Natural killer cell (primary cell): ENCODE data around the gene FMN1. TPM values are rescaled to one million over a fixed set of nuclear protein-coding genes. Genes with fewer than 3 reads are reported as not detected.
"Not testable (repeated sequence)": the region's sequence is repeated elsewhere in the genome, so short reads cannot be mapped to it uniquely, and the experiment has no call there.

Experiments
- ATAC-seq, 3 donors: fragments of 150-1000 bp in 2 of 3; fragments of 200-7000 bp in 1 of 3; cut with Tn5 transposase; 1 replicate in 1 of 3; 2 replicates in 2 of 3; pipeline ENCODE4 v1.10.0; 2021; ENCODE audit warnings: mild to moderate bottlenecking in 2 of 3, moderate library complexity in 2 of 3
- DNase-seq, 2 donors: peaks; one replicate each; pipeline versions ENCODE4 v3.0.0 to v3.0.0-alpha.2; 2013 to 2021; ENCODE audit warnings: mixed read lengths in 1 of 2
- H3K27ac ChIP-seq: one replicate; pipeline ENCODE4 v1.5.1; 2013; ENCODE audit warnings: mild to moderate bottlenecking, low read length
- H3K27me3 ChIP-seq: one replicate; pipeline ENCODE4 v1.6.1; 2013; ENCODE audit warnings: low read length; ENCODE audit not compliant: control insufficient read depth, insufficient read depth
- H3K36me3 ChIP-seq: one replicate; pipeline ENCODE4 v1.6.1; 2013; ENCODE audit warnings: low read length; ENCODE audit not compliant: control insufficient read depth, insufficient read depth
- H3K4me1 ChIP-seq: one replicate; pipeline ENCODE4 v1.6.1; 2013; ENCODE audit warnings: low read length; ENCODE audit not compliant: control insufficient read depth, insufficient read depth
- H3K4me3 ChIP-seq: one replicate; pipeline ENCODE4 v1.5.1; 2013; ENCODE audit warnings: low read length
- H3K9me3 ChIP-seq: one replicate; pipeline ENCODE4 v1.6.1; 2013; ENCODE audit warnings: low read length; ENCODE audit not compliant: control insufficient read depth, insufficient read depth
- H3K27ac Mint-ChIP-seq, 2 donors: one replicate each; pipeline ENCODE4 v1.8.0; 2022; ENCODE audit warnings: mild to moderate bottlenecking in 2 of 2, mixed read lengths in 2 of 2, moderate library complexity in 1 of 2
- H3K27me3 Mint-ChIP-seq, 2 donors: one replicate each; pipeline ENCODE4 v1.8.0; 2022; ENCODE audit warnings: low read depth in 2 of 2, mixed read lengths in 2 of 2
- H3K36me3 Mint-ChIP-seq: one replicate; pipeline ENCODE4 v1.8.0; 2022; ENCODE audit warnings: mixed read lengths
- H3K4me1 Mint-ChIP-seq, 2 donors: one replicate each; pipeline ENCODE4 v1.8.0; 2022; ENCODE audit warnings: mixed read lengths in 2 of 2
- H3K4me3 Mint-ChIP-seq: one replicate; pipeline ENCODE4 v1.8.0; 2022; ENCODE audit warnings: mild to moderate bottlenecking, moderate library complexity, mixed read lengths
- H3K9me3 Mint-ChIP-seq, 2 donors: one replicate each; pipeline ENCODE4 v1.8.0; 2022; ENCODE audit warnings: mixed read lengths in 2 of 2
- WGBS: methylation state at CpG from one replicate; pipeline ENCODE4 v1.1.7; 2013; ENCODE audit warnings: missing lambda C conversion rate; ENCODE audit not compliant: insufficient coverage; 5-methylcytosine and 5-hydroxymethylcytosine counted together
- intact Hi-C: fragments of 100-400 bp; cut with micrococcal nuclease; formaldehyde crosslinking; loops from one replicate; pipeline ENCODE4 v1.14.2; 2022
- total RNA-seq, 4 donors: library from RNA; stranded (reverse); fragments of 120-200 nt in 1 of 4; gene quantifications; one replicate each; pipeline versions ENCODE4 v1.2.3 to v1.2.4, GENCODE V29; 2013 to 2022
- TF ChIP-seq, protein P1 (sequence below): fragments of 200-600 bp; IDR thresholded peaks from one replicate; pipeline ENCODE4 v1.8.0; 2022; ENCODE audit warnings: antibody characterized with exemption

FMN1 gene
- total RNA-seq, 3 donors from 2014 or later (not counting 1 experiment from before 2014, with no cell fraction given), result 2.0 to 19.2 (median 2.2) TPM

DNA sequence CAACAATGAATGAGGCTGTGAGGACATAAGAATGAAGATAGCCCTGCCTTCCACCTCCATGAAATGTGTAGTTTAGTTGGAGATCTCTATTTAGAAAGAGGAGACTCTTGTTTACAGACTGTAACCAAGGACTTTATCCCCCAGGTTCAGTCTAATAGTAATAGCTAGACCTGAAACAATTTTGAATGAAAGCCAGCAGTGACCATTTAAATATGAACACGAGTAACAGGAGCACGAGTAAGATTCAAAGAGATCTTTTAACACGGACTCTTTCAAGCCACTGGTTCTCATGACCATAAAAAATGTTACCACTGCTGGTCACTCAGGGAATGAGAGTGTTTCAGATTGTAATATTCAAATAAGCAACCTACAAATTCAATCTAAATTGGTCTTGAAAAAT is 123.1 kb downstream of the FMN1 start:
- no peak overlapping the region for H3K4me3 ChIP-seq
- no peak overlapping the region for H3K27ac ChIP-seq
- no peaks in the 10 kb centered on the region for H3K36me3 ChIP-seq
- Mint-ChIP-seq H3K27ac (peak overlapping the region in 1 of 2 donors; percentile 11), H3K27me3 (peaks cover 12 to 13% of the 10 kb centered on the region in 2 donors), H3K36me3 (no peaks in the 10 kb centered on the region), H3K4me3 (no peak overlapping the region), H3K9me3 (no peaks in the 10 kb centered on the region), H3K4me1 (peaks cover 21 to 24% of the 10 kb centered on the region in 2 donors)
- peaks cover 20% of the 10 kb centered on the region for H3K4me1 ChIP-seq
- intact Hi-C loops, result no loop called here
- H3K9me3 ChIP-seq, result no peaks in the 10 kb centered on the region
- H3K27me3 ChIP-seq, result no peaks in the 10 kb centered on the region
- WGBS, result 81% methylated on average over 3 of the region's 3 CpGs
- no peak for DNase-seq
- ATAC-seq, result no peak
- TF ChIP-seq, protein P1, sequence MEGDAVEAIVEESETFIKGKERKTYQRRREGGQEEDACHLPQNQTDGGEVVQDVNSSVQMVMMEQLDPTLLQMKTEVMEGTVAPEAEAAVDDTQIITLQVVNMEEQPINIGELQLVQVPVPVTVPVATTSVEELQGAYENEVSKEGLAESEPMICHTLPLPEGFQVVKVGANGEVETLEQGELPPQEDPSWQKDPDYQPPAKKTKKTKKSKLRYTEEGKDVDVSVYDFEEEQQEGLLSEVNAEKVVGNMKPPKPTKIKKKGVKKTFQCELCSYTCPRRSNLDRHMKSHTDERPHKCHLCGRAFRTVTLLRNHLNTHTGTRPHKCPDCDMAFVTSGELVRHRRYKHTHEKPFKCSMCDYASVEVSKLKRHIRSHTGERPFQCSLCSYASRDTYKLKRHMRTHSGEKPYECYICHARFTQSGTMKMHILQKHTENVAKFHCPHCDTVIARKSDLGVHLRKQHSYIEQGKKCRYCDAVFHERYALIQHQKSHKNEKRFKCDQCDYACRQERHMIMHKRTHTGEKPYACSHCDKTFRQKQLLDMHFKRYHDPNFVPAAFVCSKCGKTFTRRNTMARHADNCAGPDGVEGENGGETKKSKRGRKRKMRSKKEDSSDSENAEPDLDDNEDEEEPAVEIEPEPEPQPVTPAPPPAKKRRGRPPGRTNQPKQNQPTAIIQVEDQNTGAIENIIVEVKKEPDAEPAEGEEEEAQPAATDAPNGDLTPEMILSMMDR, result no peak

- H3K27ac ChIP-seq, H3K36me3 ChIP-seq, DNase-seq, intact Hi-C loops, H3K27me3 ChIP-seq, H3K9me3 ChIP-seq, H3K4me3 Mint-ChIP-seq, H3K36me3 Mint-ChIP-seq, H3K4me3 ChIP-seq, H3K27ac Mint-ChIP-seq, H3K9me3 Mint-ChIP-seq: not testable (repeated sequence)
- ATAC-seq, result peak in 1 of 3 donors; percentile 27
- 95% methylated on average over 16 of the region's 16 CpGs for WGBS
- H3K4me1 ChIP-seq, result peaks cover 20% of the 10 kb centered on the region
- Mint-ChIP-seq H3K4me1 (peaks cover 21 to 24% of the 10 kb centered on the region in 2 donors), H3K27me3 (peaks cover 6 to 13% of the 10 kb centered on the region in 2 donors)
These were observed 124.6 kb downstream of the FMN1 start for GRCh38 chr15:33069903-33070302.

DNA sequence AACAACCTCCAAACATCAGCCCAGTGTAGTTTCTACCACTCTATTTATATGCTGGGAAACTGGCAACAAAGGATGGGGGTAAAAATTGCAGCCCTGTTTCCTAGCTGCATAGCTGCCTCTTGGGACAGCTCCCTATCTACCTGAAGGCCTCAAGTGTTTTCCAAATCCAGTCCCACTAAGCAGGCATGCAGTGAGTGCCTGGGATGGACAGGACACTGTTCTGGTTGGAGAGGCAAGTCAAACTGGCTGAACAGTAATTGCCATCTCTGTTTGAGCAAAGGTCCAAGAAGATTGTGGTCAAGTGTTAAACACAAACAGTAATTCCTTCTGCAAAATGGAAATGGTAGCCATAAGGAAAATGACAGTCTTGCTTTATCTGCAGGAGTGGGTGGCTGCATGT is 125.4 kb downstream of the FMN1 start:
- Mint-ChIP-seq H3K27me3 (peaks cover 6 to 13% of the 10 kb centered on the region in 2 donors), H3K9me3 (no peaks in the 10 kb centered on the region), H3K4me1 (peaks cover 21 to 24% of the 10 kb centered on the region in 2 donors)

DNA sequence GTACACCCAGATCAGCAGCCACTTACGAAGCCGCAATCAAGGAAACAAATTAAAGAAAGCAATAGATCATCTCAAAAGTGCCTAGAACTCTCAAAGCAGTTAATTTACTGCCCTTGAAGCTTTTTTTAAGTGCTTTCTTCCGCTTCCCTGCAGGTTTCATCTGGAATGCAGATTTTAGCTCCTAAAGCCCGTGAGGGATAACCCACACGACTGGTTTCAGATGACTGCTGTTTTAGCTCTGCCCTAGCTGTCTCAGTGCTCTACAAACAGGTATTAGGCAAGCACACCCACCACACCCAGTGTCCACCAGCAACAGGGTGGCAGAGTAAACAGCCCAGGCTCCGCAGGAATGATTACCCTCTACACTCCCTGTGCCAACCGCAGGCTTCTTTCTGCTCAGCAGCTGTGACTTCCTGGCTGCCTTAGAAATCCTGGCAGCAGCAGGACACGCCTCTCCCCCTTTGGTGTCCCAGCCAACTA is 126.0 kb downstream of the FMN1 start:
- H3K27ac ChIP-seq, result no peak overlapping the region
- peaks cover 20% of the 10 kb centered on the region for H3K4me1 ChIP-seq
- WGBS, result 37% methylated on average over 8 of the region's 8 CpGs
- peak in 2 of 3 donors; percentile 43 to 52 for ATAC-seq
- no peaks in the 10 kb centered on the region for H3K36me3 Mint-ChIP-seq
- peak overlapping the region; percentile 85 for H3K4me3 Mint-ChIP-seq
- H3K9me3 ChIP-seq, result no peaks in the 10 kb centered on the region
- TF ChIP-seq, protein P1, result no peak
- peak overlapping the region in 1 of 2 donors; percentile 93 for H3K27ac Mint-ChIP-seq
- intact Hi-C loops, result no loop called here
- no peaks in the 10 kb centered on the region for H3K9me3 Mint-ChIP-seq
- peaks cover 6 to 13% of the 10 kb centered on the region in 2 donors for H3K27me3 Mint-ChIP-seq
- no peak overlapping the region for H3K4me3 ChIP-seq
- no peaks in the 10 kb centered on the region for H3K27me3 ChIP-seq
- peaks cover 21 to 24% of the 10 kb centered on the region in 2 donors for H3K4me1 Mint-ChIP-seq
- no peak for DNase-seq
- H3K36me3 ChIP-seq, result no peaks in the 10 kb centered on the region

More for the DNA sequence above, 125.4 kb downstream of the FMN1 start:
- TF ChIP-seq, protein P1, result no peak
- no peak overlapping the region for H3K4me3 ChIP-seq
- no peak overlapping the region for H3K27ac ChIP-seq
- Mint-ChIP-seq H3K4me3 (peak overlapping the region; percentile 45), H3K27ac (peak overlapping the region in 1 of 2 donors; percentile 68), H3K36me3 (no peaks in the 10 kb centered on the region)
- H3K9me3 ChIP-seq, result no peaks in the 10 kb centered on the region
- intact Hi-C loops, result no loop called here
- no peaks in the 10 kb centered on the region for H3K27me3 ChIP-seq
- H3K4me1 ChIP-seq, result peaks cover 20% of the 10 kb centered on the region
- DNase-seq (no peak), ATAC-seq (no peak)
- H3K36me3 ChIP-seq, result no peaks in the 10 kb centered on the region
